Pancreas (tissue), 10 donors: ENCODE measurements around the gene SRP9. TPM values are rescaled to one million over a fixed set of nuclear protein-coding genes. Genes with fewer than 3 reads are reported as not detected.
A peak's percentile ranks its signal among the peaks of the same experiment; 100 is the strongest.

Experiments used
- ATAC-seq, 4 donors: fragments of 200-7000 bp; cut with Tn5 transposase; one replicate each; pipeline versions ENCODE4 v1.8.0 to v1.9.1; 2020; ENCODE audit warnings: mild to moderate bottlenecking in 4 of 4, moderate library complexity in 4 of 4
- DNase-seq, 6 donors: peaks; one replicate each; pipeline ENCODE4 v3.0.0-alpha.2; 2020
- FAIRE-seq: peaks from 2 replicates; lab custom pipeline; 2012; peaks lifted over from hg19 to GRCh38; lab: Jason Lieb, UNC
- H3K27ac ChIP-seq, 4 donors: fragments of 200-600 bp; sonication (generic); 1 replicate in 3 of 4; 2 replicates in 1 of 4; pipeline versions ENCODE4 v1.5.0 to v1.8.0; 2020
- H3K27me3 ChIP-seq, 4 donors: fragments of 200-600 bp; one replicate each; pipeline ENCODE4 v1.8.0; 2021
- H3K36me3 ChIP-seq, 3 donors: fragments of 200-600 bp; sonication (generic) in 1 of 3; one replicate each; pipeline versions ENCODE4 v1.5.0 to v1.8.0; 2020 to 2021
- H3K4me1 ChIP-seq, 3 donors: fragments of 200-600 bp; one replicate each; pipeline ENCODE4 v1.8.0; 2021
- H3K4me3 ChIP-seq, 4 donors: fragments of 200-600 bp; sonication (generic) in 2 of 4; one replicate each; pipeline versions ENCODE4 v1.5.0 to v1.8.0; 2020 to 2021
- H3K9me3 ChIP-seq, 4 donors: fragments of 200-600 bp; one replicate each; pipeline ENCODE4 v1.8.0; 2021
- WGBS, 2 donors: extraction: QIAGEN DNeasy Blood & Tissue Kit; methylation state at CpG; one replicate each; pipeline ENCODE4 v1.1.7; 2013; 5-methylcytosine and 5-hydroxymethylcytosine counted together
- intact Hi-C, 3 donors: fragments of 100-400 bp; cut with DNase I; formaldehyde crosslinking; loops; one replicate each; pipeline versions ENCODE4 v1.11.1 to v1.14.2; 2022
- polyA plus RNA-seq, 2 donors: library from polyadenylated mRNA; stranded (reverse); fragments of 200-250 nt; gene quantifications; one replicate each; pipeline ENCODE4 v1.2.3, GENCODE V29; 2013
- total RNA-seq, 6 donors: library from RNA; stranded (reverse); fragmentation: NEBNext Ultra II Directional in 4 of 6; extraction: Animal tissue kit (Norgen Biotek cat#: 25700) in 4 of 6; gene quantifications; one replicate each; pipeline versions ENCODE4 v1.2.1 to v1.2.4, GENCODE V29; 2021 to 2023
- TF ChIP-seq, protein P1 (sequence below), 4 donors: fragments of 200-600 bp; sonication (generic) in 3 of 4; IDR thresholded peaks; one replicate each; pipeline versions ENCODE4 v1.5.0 to v1.8.0; 2021; ENCODE audit warnings: antibody characterized with exemption in 4 of 4
- donor health status: healthy with polysubstance abuse.
- donor health status: DM: no; HTN: no; CAD: no; lungs with moderate emphysema.
- donor health status: DM: no; HTN: no; CAD: no.
- donor health status: control.
- donor health status: control.
- donor health status: Bipolar disorder and iron deficiency.
- donor health status: DM: yes; HTN: yes; CAD: no.
- donor health status: DM: no; HTN: no; CAD: no.
- donor health status: DM: no; HTN: no; CAD: no.
- donor health status: DM: yes; HTN: yes; CAD: no.

Gene SRP9
- total and polyA plus RNA-seq, 8 donors = 63.0 to 145 (median 89.5) TPM

DNA sequence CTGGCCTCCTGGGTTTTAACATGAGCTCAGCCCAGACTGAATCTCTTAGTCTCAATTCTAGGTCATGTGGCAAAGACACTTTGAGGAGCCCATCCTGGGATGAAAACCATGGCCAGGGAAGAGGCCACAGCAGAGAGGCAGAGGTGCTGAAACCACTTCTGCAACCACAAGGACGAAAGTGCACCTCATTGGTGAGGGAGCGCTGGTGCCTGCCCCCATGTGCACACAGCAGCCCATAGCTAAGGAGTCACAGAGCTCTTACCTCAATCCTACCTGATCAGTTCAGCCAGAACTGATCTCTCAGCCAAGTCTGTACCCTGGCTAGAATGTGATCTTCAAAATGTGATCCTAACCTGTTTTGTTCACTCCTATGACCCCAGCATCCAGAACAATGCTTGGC is 32.9 kb upstream of the SRP9 start:
- intact Hi-C loops = no loop called here
- Histone ChIP-seq H3K27me3 (no peaks in the 10 kb centered on the region), H3K9me3 (no peaks in the 10 kb centered on the region), H3K36me3 (no peaks in the 10 kb centered on the region), H3K4me1 (peaks cover 0 to 17% (median 6%) of the 10 kb centered on the region in 3 donors), H3K4me3 (no peak overlapping the region), H3K27ac (no peak overlapping the region)
- no peak for FAIRE-seq
- 96 to 98% methylated on average over 2 of the region's 2 CpGs for WGBS, 2 donors
- ATAC-seq = no peak
- TF ChIP-seq, protein P1, sequence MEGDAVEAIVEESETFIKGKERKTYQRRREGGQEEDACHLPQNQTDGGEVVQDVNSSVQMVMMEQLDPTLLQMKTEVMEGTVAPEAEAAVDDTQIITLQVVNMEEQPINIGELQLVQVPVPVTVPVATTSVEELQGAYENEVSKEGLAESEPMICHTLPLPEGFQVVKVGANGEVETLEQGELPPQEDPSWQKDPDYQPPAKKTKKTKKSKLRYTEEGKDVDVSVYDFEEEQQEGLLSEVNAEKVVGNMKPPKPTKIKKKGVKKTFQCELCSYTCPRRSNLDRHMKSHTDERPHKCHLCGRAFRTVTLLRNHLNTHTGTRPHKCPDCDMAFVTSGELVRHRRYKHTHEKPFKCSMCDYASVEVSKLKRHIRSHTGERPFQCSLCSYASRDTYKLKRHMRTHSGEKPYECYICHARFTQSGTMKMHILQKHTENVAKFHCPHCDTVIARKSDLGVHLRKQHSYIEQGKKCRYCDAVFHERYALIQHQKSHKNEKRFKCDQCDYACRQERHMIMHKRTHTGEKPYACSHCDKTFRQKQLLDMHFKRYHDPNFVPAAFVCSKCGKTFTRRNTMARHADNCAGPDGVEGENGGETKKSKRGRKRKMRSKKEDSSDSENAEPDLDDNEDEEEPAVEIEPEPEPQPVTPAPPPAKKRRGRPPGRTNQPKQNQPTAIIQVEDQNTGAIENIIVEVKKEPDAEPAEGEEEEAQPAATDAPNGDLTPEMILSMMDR (IDR thresholded peaks at IDR 0.05) = no peak
- DNase-seq = no peak

DNA sequence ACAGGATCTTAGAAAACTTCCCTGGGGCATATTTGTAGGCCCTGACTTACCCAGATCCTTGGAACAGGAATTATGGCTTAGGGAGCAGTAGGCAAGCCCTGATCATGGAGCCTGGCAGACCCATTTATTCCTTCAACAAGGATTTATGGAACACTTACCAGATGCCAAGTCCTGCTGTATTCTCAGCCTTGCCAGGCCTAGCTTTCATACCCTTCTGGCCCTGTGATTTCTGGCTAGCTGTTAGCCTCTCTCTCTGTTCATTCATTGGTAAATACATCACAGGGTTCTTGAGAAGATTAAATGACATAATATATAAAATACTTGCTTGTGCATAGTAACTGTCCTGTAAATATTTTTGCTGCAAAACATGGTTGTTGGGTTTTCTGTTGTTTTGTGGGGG is 32.4 kb upstream of the SRP9 start:
- Histone ChIP-seq H3K27me3 (no peaks in the 10 kb centered on the region), H3K27ac (no peak overlapping the region), H3K4me3 (no peak overlapping the region), H3K4me1 (peaks cover 0 to 17% (median 6%) of the 10 kb centered on the region in 3 donors), H3K36me3 (no peaks in the 10 kb centered on the region), H3K9me3 (no peaks in the 10 kb centered on the region)
- intact Hi-C loops = no loop called here
- FAIRE-seq = no peak
- TF ChIP-seq, protein P1 (IDR thresholded peaks at IDR 0.05) = no peak
- no peak for DNase-seq
- no peak for ATAC-seq

DNA sequence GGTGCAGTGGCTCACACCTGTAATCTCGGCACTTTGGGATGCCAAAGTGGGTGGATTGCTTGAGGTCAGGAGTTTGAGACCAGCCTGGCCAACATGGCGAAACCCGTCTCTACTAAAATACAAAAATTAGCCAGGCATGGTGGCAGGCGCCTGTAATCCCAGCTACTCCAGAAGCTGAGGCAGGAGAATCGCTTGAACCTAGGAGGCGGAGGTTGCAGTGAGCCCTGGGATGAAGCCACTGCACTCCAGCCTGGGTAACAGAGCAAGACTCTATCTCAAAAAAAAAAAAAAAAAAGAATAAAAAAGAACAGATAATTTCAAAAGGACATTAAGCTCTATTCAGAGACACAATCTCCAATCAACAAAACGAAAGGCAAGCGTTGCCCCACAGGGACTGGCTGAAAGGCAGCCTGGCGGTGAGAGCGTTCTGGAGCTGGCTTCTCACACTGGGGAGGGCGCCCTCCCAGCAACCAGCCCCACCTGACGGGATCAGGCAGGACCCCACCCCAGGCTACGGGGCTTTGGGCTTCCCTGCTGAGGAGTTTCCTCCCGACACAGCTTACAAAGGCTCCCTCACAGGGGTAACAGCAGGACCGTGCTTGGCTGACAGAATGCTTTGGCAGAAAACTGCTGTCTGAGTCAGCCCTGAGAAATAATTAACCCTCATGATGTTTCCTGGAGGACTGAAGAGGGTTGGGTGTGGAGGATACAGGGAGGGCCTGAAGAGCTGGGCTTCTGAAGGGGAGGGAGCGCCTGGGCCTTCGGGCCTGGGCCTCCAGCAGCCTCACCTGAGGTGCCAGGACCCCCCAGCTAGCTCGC is 31.1 kb upstream of the SRP9 start:
- FAIRE-seq = no peak
- intact Hi-C loops = no loop called here
- H3K27ac ChIP-seq = peak overlapping the region; percentile 91 to 95 (median 95)
- DNase-seq = peak; percentile 71 to 80 (median 76)
- TF ChIP-seq, protein P1 (IDR thresholded peaks at IDR 0.05) = no peak
- H3K4me3 ChIP-seq = peak overlapping the region in 3 of 4 donors; percentile 20 to 43 (median 32)
- H3K4me1 ChIP-seq = peaks cover 0 to 17% (median 6%) of the 10 kb centered on the region in 3 donors
- peak; percentile 97 to 99 (median 98) for ATAC-seq
- 21 to 24% methylated on average over 17 to 18 of the region's 18 CpGs for WGBS, 2 donors
- H3K9me3 ChIP-seq = no peaks in the 10 kb centered on the region
- H3K27me3 ChIP-seq = no peaks in the 10 kb centered on the region
- H3K36me3 ChIP-seq = no peaks in the 10 kb centered on the region

DNA sequence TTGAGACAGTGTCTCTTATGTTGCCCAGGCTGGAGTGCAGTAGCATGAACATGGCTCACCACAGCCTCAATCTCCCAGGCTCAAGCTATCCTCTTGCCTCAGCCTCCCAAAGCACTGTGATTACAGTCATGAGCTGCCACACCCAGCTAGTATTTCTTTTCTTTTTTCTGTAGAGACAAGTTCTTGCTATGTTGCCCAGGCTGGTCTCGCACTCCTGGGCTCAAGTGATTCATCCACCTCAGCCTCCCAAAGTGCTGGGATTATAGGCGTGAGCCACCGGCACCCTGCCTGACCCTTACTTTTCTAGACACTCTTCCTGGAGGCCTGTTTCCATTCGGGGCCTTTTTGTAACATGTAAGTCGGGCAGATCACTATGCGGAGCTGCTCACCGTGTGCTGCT is 30.1 kb upstream of the SRP9 start:
- H3K36me3 ChIP-seq = no peaks in the 10 kb centered on the region
- FAIRE-seq (no peak), ATAC-seq (peak in 1 of 4 donors; percentile 1), DNase-seq (no peak)
- H3K4me1 ChIP-seq = peaks cover 0 to 22% (median 8%) of the 10 kb centered on the region in 3 donors
- H3K4me3 ChIP-seq = no peak overlapping the region
- H3K9me3 ChIP-seq = no peaks in the 10 kb centered on the region
- intact Hi-C loops = no loop called here
- TF ChIP-seq, protein P1 (IDR thresholded peaks at IDR 0.05) = no peak
- no peaks in the 10 kb centered on the region for H3K27me3 ChIP-seq
- peak overlapping the region; percentile 91 to 95 (median 95) for H3K27ac ChIP-seq
- 94 to 96% methylated on average over 7 of the region's 7 CpGs for WGBS, 2 donors

DNA sequence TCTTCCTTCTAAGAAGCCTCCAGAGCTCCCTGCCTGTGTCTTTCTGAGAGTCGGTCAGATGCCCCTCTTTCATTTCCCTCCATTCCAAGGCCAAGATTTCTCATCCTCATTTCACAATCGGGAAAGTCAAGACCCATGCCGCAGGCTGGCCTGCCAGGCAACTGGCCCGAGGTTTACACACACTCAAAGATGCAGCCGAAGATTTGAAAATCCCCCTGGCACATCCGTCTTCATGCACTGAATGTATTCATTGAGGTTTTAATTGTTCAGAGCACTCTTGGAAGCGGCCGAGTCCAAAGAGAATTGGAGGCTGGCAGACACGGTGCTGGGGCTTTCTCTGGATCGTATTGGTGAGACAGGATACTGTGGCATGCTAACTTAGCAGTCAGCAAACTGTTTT is 29.1 kb upstream of the SRP9 start:
- no peaks in the 10 kb centered on the region for H3K9me3 ChIP-seq
- 91 to 95% methylated on average over 10 of the region's 10 CpGs for WGBS, 2 donors
- no peak for DNase-seq
- H3K27ac ChIP-seq = no peak overlapping the region
- ATAC-seq = no peak
- TF ChIP-seq, protein P1 (IDR thresholded peaks at IDR 0.05) = no peak
- H3K4me1 ChIP-seq = peaks cover 0 to 26% (median 8%) of the 10 kb centered on the region in 3 donors
- no peak overlapping the region for H3K4me3 ChIP-seq
- intact Hi-C loops = no loop called here
- no peaks in the 10 kb centered on the region for H3K27me3 ChIP-seq
- no peak for FAIRE-seq
- no peaks in the 10 kb centered on the region for H3K36me3 ChIP-seq
